ENCODE measurements around the gene DLGAP4.

DNA sequence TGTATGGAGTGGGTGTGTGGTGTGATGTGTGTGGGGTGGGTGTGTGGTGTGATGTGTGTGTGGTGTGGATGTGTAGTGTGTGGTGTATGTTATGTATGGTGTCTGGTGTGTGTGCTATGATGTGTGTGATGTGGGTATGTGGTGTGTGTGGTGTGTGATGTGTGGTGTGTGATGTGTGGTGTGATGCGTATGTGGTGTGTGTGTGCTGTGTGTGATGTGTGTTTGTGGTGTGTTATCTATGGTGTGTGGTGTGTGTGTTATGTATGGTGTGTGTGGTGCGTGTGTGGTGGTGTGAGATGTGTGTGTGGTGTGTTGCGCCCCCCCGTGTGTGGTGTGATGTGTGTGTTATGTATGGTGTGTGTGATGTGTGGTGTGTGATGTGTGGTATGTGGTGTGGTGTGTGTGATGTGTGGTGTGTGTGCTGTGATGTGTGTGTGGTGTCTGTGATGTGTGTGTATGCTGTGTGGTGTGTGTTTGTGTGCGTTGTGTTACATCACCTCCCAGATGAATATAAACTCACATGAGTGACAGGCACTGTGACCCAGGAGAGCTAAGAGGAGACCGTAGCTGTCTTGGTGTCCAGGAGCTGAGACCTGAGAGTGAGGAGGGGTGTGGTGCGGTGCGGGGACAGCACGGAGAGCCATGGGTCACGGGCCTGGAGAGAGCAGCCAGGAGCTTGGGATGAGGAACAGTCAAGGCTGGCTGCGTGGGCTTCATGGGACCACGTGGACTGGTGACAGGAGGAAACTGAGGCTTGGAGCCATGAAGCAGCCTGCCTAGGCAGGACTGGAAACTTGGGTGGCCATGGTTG is 8.8 kb downstream of the DLGAP4 start:
- TF ChIP-seq, protein P1, sequence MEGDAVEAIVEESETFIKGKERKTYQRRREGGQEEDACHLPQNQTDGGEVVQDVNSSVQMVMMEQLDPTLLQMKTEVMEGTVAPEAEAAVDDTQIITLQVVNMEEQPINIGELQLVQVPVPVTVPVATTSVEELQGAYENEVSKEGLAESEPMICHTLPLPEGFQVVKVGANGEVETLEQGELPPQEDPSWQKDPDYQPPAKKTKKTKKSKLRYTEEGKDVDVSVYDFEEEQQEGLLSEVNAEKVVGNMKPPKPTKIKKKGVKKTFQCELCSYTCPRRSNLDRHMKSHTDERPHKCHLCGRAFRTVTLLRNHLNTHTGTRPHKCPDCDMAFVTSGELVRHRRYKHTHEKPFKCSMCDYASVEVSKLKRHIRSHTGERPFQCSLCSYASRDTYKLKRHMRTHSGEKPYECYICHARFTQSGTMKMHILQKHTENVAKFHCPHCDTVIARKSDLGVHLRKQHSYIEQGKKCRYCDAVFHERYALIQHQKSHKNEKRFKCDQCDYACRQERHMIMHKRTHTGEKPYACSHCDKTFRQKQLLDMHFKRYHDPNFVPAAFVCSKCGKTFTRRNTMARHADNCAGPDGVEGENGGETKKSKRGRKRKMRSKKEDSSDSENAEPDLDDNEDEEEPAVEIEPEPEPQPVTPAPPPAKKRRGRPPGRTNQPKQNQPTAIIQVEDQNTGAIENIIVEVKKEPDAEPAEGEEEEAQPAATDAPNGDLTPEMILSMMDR (conservative IDR thresholded peaks at IDR 0.05 in 1 of 2, IDR thresholded peaks at IDR 0.05 in 1 of 2; ENCODE audit: extremely low read depth in 1 of 2, insufficient read depth in 1 of 2, low read depth in 1 of 2, low read length in 2 of 2) = no peak
- TF ChIP-seq EZH2 (IDR thresholded peaks at IDR 0.05; ENCODE audit: borderline replicate concordance, low read length) = no peak
